NOMO-1 treated with DMSO at 0.1 percent for 48 hours (cell line): ENCODE results near the gene PPP1R12A.
"Not testable (repeated sequence)": the region's sequence is repeated elsewhere in the genome, so short reads cannot be mapped to it uniquely, and the experiment has no call there.

Source experiments
- DNase-seq: peaks from one replicate; lab custom pipeline; 2025; ENCODE audit not compliant: unreplicated experiment; lab: John Stamatoyannopoulos, UW

The PPP1R12A gene

GRCh38 chr12:79842630-79843029, 92.3 kb downstream of the PPP1R12A start:
- no peak for DNase-seq

GRCh38 chr12:79841878-79842265, 93.0 kb downstream of the PPP1R12A start:
- no peak for DNase-seq

- DNase-seq: no peak
Measured at GRCh38 chr12:79841248-79841877, 93.5 kb downstream of the PPP1R12A start.

GRCh38 chr12:79838359-79838758, 96.5 kb downstream of the PPP1R12A start:
- no peak for DNase-seq

GRCh38 chr12:79837575-79837974, 97.3 kb downstream of the PPP1R12A start:
- no peak for DNase-seq

- DNase-seq: no peak
Measured at GRCh38 chr12:79835377-79835843, 99.5 kb downstream of the PPP1R12A start.

- DNase-seq: no peak
Measured at GRCh38 chr12:79834712-79835376, 100.1 kb downstream of the PPP1R12A start.

- DNase-seq: no peak
Measured at GRCh38 chr12:79830440-79830839, 104.5 kb downstream of the PPP1R12A start.

- DNase-seq: no peak
Measured at GRCh38 chr12:79828924-79829323, 106.0 kb downstream of the PPP1R12A start.

- no peak for DNase-seq
Measured at GRCh38 chr12:79827484-79827883, 107.4 kb downstream of the PPP1R12A start.

- no peak for DNase-seq
Measured at GRCh38 chr12:79826267-79827128, 108.4 kb downstream of the PPP1R12A start.

- no peak for DNase-seq
Measured at GRCh38 chr12:79822475-79822874, 112.4 kb downstream of the PPP1R12A start.

GRCh38 chr12:79818856-79819255, 116.0 kb downstream of the PPP1R12A start:
- no peak for DNase-seq

GRCh38 chr12:79784366-79785065, 150.4 kb downstream of the PPP1R12A start:
- not testable (repeated sequence) for DNase-seq

- no peak for DNase-seq
Measured at GRCh38 chr12:79782172-79782900, 152.6 kb downstream of the PPP1R12A start.

GRCh38 chr12:79778802-79779448, 156.0 kb downstream of the PPP1R12A start:
- DNase-seq: no peak

- no peak for DNase-seq
Measured at GRCh38 chr12:79776111-79776510, 158.8 kb downstream of the PPP1R12A start.

GRCh38 chr12:79775355-79776027, 159.4 kb downstream of the PPP1R12A start:
- DNase-seq: no peak

- no peak for DNase-seq
Measured at GRCh38 chr12:79773896-79774295, 161.0 kb downstream of the PPP1R12A start.
